IMR-90 (cell line): ENCODE measurements around the gene PALM. TPM values are rescaled to one million over a fixed set of nuclear protein-coding genes. Genes with fewer than 3 reads are reported as not detected.

Source experiments
- polyA plus RNA-seq, 3 experiments: library from polyadenylated mRNA; depleted of rRNA; stranded (reverse); fragments of >200 nt; gene quantifications; 2 replicates each; pipeline ENCODE4 v1.2.3, GENCODE V29; 2012; ENCODE audit warnings: low replicate concordance in 1 of 3
- total RNA-seq: library from RNA; depleted of rRNA; stranded (reverse); fragments of >200 nt; gene quantifications from 2 replicates; pipeline ENCODE4 v1.2.3, GENCODE V29; 2012
- TF ChIP-seq, protein P1 (sequence below): conservative IDR thresholded peaks from 2 replicates; pipeline ENCODE4 v1.5.1; 2012; ENCODE audit warnings: mild to moderate bottlenecking, low read depth, low read length, improper control_type of control experiment

Gene PALM
- total and polyA plus RNA-seq, 2 of the 4 experiments (the other 2 are of a cell fraction) = 2.2 to 7.4 TPM

DNA sequence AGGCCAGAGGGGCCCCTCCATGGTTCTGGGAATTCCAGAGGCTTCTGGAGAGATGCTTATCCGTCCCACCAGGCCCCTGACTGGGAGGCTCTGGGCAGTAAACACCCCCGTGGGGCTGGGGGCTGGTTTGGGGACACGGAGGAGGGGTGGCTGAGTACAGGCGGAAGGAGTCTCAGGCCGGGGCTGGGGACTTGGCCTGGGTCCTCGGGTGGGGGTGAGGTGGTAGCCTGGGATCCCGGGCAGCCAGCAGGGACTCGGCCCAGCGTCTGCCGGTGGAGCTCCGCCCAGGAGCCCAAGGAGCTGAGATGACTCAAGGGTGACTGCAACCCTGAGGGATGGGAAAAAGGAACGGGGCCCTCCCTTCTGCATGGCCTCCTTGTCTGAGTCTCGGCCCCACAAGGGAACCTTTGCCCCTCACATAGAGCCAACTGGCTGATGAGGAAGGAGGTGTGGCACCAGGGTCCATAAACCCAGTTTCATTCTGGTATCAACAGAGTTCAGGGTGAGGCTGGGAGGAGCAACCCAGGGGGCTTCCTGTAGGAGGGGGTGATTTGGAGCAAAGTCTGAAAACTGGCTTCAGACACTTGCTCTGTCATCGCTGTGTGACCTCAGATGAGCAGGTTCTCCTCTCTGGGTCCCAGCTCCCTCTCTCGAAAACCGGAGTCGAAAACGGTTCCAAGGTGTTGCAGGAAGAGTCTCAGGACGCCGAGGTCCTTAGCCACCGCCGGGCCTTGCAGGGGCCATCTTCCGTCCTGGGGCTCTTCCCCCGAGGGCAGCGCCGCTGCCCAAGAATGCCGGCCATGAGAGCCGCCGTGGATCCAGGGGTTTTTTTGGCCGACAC is 43.0 kb downstream of the PALM start (continued):
- TF ChIP-seq, protein P1, sequence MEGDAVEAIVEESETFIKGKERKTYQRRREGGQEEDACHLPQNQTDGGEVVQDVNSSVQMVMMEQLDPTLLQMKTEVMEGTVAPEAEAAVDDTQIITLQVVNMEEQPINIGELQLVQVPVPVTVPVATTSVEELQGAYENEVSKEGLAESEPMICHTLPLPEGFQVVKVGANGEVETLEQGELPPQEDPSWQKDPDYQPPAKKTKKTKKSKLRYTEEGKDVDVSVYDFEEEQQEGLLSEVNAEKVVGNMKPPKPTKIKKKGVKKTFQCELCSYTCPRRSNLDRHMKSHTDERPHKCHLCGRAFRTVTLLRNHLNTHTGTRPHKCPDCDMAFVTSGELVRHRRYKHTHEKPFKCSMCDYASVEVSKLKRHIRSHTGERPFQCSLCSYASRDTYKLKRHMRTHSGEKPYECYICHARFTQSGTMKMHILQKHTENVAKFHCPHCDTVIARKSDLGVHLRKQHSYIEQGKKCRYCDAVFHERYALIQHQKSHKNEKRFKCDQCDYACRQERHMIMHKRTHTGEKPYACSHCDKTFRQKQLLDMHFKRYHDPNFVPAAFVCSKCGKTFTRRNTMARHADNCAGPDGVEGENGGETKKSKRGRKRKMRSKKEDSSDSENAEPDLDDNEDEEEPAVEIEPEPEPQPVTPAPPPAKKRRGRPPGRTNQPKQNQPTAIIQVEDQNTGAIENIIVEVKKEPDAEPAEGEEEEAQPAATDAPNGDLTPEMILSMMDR = no peak
